Lower leg skin (tissue), 4 donors: ENCODE results near the gene EEF1E1. TPM values are rescaled to one million over a fixed set of nuclear protein-coding genes. Genes with fewer than 3 reads are reported as not detected.

Experiments used
- DNase-seq, 2 donors: peaks; one replicate each; pipeline ENCODE4 v3.0.0-alpha.2; 2019; ENCODE audit warnings: low spot score in 2 of 2
- H3K4me3 ChIP-seq: fragments of 200-600 bp; sonication (generic); 2 replicates; pipeline ENCODE4 v1.5.1; 2017; ENCODE audit warnings: mild to moderate bottlenecking, low read depth; ENCODE audit not compliant: poor library complexity, severe bottlenecking
- POLR2A ChIP-seq, 2 donors: fragments of 450-650 bp; IDR thresholded peaks; one replicate each; pipeline ENCODE4 v1.6.1; 2016 to 2017; ENCODE audit warnings: antibody characterized with exemption in 2 of 2, mild to moderate bottlenecking in 1 of 2, moderate library complexity in 1 of 2
- WGBS, 2 donors: methylation state at CpG; one replicate each; pipeline ENCODE4 v1.1.5; 2018; 5-methylcytosine and 5-hydroxymethylcytosine counted together
- intact Hi-C: fragments of 100-400 bp; cut with DNase I; formaldehyde crosslinking; loops from one replicate; pipeline ENCODE4 v1.15.0; 2023; ENCODE audit warnings: low total_unique reads
- total RNA-seq, 4 donors: library from RNA; depleted of rRNA; stranded (reverse); fragments of >200 nt; gene quantifications; one replicate each; pipeline ENCODE4 v1.1.0, GENCODE V29; 2016
- TF ChIP-seq, protein P1 (sequence below), 3 donors: fragments of 450-650 bp; IDR thresholded peaks; one replicate each; pipeline ENCODE4 v1.5.1; 2016; ENCODE audit warnings: antibody characterized with exemption in 3 of 3, mild to moderate bottlenecking in 3 of 3, moderate library complexity in 2 of 3

EEF1E1 gene
- total RNA-seq, 4 donors from 2014 or later = 11.1 to 39.4 (median 17.9) TPM

DNA sequence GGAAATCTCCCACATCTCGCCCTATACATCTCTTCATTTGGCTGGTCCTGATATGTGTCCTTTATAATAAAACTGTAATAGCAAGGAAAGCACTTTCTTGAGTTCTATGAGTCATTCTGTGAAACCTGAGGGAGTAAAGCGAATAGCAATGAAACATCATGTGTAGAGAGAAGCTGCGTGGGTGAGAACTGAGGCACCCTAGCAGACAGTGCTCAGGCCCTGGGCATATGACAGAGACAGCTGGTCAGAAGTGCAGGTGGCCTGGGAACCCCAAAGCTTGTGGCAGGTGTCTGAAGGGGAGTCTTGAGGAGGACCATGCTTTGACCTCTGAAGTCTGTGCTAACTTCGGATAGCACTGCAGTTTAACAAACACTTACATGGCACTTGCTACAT is 36.8 kb downstream of the EEF1E1 start:
- TF ChIP-seq POLR2A (IDR thresholded peaks at IDR 0.05) = no peak
- TF ChIP-seq, protein P1, sequence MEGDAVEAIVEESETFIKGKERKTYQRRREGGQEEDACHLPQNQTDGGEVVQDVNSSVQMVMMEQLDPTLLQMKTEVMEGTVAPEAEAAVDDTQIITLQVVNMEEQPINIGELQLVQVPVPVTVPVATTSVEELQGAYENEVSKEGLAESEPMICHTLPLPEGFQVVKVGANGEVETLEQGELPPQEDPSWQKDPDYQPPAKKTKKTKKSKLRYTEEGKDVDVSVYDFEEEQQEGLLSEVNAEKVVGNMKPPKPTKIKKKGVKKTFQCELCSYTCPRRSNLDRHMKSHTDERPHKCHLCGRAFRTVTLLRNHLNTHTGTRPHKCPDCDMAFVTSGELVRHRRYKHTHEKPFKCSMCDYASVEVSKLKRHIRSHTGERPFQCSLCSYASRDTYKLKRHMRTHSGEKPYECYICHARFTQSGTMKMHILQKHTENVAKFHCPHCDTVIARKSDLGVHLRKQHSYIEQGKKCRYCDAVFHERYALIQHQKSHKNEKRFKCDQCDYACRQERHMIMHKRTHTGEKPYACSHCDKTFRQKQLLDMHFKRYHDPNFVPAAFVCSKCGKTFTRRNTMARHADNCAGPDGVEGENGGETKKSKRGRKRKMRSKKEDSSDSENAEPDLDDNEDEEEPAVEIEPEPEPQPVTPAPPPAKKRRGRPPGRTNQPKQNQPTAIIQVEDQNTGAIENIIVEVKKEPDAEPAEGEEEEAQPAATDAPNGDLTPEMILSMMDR (IDR thresholded peaks at IDR 0.05) = no peak
- WGBS, 2 donors = 87 to 94% methylated on average over 4 of the region's 4 CpGs
- intact Hi-C loops = no loop called here
- DNase-seq = no peak
- H3K4me3 ChIP-seq = no peak overlapping the region

DNA sequence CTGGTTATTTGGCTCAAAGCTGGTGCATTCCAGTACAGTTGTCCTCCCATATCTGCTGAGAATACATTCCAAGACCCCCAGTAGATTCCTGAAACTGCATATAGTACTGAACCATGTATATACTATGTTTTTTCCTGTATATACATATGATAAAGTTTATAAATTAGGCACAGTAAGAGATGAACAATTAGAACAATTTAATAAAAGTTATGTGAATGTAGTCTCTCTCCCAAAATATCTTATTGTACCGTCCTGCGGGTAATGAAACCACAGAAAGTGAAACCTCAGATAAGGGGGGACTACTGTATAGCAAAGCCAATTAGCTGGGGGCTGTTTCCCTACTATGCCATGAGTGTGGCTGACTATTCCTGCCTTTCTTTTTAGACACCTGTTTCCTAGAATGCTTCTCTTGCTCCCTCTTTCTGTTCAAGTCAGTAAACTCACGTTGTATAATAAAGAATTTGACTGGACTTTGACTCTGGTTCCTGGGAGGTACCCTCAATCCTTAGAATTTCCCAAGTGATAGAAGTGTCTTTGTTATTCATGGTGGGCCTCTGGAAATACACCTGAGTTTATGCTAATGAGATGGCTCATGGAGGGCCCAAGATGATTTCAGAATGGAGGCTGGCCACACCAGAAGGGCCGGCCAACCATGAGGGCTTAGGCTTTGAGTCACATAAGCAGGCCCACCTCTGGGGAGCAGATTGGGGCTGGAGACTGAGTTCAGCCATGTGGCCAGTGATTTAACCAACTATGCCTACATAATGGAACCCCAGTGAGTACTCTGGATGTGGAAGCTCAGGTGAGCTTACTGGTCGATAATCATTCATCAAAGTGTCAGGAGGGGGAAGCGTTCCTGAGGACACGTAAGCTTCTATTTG is 37.5 kb downstream of the EEF1E1 start:
- TF ChIP-seq POLR2A (IDR thresholded peaks at IDR 0.05) = no peak
- TF ChIP-seq, protein P1 (IDR thresholded peaks at IDR 0.05) = no peak
- 86 to 88% methylated on average over 7 of the region's 7 CpGs for WGBS, 2 donors
- intact Hi-C loops = loop anchor here (5.0 kb wide), 1 partner anchor 338 kb away; the partner anchor contains the start of gene BMP6
- no peak overlapping the region for H3K4me3 ChIP-seq
- no peak for DNase-seq

DNA sequence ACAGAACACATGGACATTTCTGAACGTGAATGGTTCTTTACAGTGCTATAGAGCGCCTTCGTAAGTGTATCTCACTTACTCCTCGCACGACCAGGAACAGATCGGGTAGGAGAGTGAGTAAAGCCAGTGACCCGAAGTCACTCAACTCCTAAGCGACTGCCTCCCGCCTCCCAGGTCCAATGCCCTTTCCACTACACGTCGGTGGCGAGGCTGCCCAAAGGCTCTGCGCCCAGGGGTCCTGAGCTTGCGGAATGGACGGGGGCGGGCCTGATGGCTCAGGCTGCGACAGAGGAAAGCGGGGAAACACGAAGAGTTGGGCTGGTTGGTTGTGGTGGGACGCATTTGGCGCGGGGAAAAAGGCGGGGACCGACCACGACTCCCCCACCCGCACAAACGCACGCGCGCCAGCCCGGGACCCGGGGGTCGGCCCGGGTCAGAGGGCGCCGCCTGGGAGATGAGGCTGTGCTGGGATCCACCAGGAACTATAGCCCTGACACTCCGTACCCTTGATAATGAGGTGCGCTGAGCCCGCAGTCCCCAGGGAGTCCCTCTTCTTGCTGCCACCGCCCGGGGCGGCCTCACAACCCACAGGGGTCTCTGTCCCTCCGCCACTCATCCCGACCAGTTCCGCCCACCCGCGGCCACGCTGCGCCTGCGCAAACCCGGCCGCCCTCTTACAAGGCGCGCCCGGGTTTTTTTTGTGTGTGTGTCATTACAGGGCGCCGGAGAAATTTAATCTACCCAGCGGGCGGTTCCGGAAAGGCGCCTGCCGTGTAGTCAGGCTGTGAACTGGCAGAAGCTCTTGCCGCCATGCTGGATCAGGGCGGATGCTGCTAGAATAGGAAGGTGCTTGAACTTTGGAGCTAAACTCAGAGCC is 38.3 kb downstream of the EEF1E1 start, which contains the start of gene BLOC1S5:
BLOC1S5 (minus strand) TSS at position 629 of the 877 bp plus-strand sequence; CDS start at position 616, 13 bp downstream.
- TF ChIP-seq POLR2A (IDR thresholded peaks at IDR 0.05) = peak in 1 of 2 donors; percentile 35
- TF ChIP-seq, protein P1 (IDR thresholded peaks at IDR 0.05) = peak in 1 of 3 donors; percentile 11
- intact Hi-C loops = loop anchor here (5.0 kb wide), 1 partner anchor 337 kb away; the partner anchor contains the start of gene BMP6
- WGBS, 2 donors = 0 to 1% methylated on average over 43 to 48 of the region's 64 CpGs
- H3K4me3 ChIP-seq = peak within 1 kb of the TSS; percentile 81
- DNase-seq = peak; percentile 96 to 99

DNA sequence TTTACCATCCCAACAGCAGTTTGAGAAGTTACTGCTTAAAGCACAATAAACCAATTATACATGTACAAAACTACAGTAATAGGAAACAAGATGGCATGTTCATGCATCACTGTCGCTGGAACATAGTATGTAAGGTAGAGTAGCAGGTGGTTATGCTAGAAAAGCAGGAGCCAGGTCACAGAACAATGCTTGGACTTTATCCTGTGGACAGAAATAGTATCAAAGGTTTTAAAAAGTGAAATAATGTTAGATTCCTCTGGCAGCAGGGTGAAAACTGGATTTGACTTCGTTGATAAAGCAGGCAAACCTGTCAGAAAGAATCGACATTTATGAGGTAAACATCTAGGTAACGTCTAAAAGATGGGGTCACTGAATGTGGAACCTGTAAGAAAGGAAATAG is 40.6 kb downstream of the EEF1E1 start:
- 88 to 92% methylated on average over 4 of the region's 4 CpGs for WGBS, 2 donors
- H3K4me3 ChIP-seq = no peak overlapping the region
- DNase-seq = no peak
- TF ChIP-seq, protein P1 (IDR thresholded peaks at IDR 0.05) = no peak
- no peak for TF ChIP-seq POLR2A (IDR thresholded peaks at IDR 0.05)
- intact Hi-C loops = loop anchor here (5.0 kb wide), 1 partner anchor 334 kb away; the partner anchor contains the start of gene BMP6

DNA sequence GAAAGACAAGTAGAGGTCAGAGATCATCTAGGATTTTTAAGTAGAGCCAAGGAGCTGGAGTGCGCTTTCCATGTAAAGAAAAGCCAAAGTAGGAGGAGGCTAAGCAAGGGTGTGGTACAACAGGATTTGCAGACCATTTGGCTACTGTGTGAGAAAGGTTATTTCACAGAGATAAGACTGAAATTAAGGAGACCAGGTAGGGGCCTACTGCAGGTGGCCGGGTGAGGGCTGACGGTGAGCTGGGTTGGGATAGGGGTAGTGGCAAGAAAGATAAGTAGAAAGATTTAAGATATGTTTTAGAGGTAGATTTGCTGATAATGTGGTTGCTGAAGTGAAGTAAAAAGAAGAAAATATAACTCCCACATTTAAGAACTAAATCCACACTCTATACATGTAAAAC is 42.0 kb downstream of the EEF1E1 start:
- intact Hi-C loops = loop anchor here (5.0 kb wide), 1 partner anchor 333 kb away; the partner anchor contains the start of gene BMP6
- 90 to 95% methylated on average over 3 of the region's 3 CpGs for WGBS, 2 donors
- TF ChIP-seq, protein P1 (IDR thresholded peaks at IDR 0.05) = no peak
- TF ChIP-seq POLR2A (IDR thresholded peaks at IDR 0.05) = no peak
- no peak overlapping the region for H3K4me3 ChIP-seq
- DNase-seq = no peak
